SU-DHL-6 (cell line): Measurements from ENCODE around the gene COG6.

ENCODE experiments used
- H2AFZ ChIP-seq: fragments of 200-600 bp; sonication (generic); 2 replicates; pipeline ENCODE4 v1.6.1; 2014; ENCODE audit warnings: low read depth, mild to moderate bottlenecking, moderate library complexity, mixed read lengths, antibody characterized with exemption, low read length; ENCODE audit not compliant: severe bottlenecking
- H3F3A ChIP-seq: fragments of 200-600 bp; shearing (Covaris generic); 2 replicates; pipeline ENCODE4 v1.6.0; 2016; ENCODE audit warnings: antibody characterized with exemption, mild to moderate bottlenecking; ENCODE audit not compliant: insufficient read depth
- H3K27ac ChIP-seq: fragments of 200-600 bp; sonication (generic); 2 replicates; pipeline ENCODE4 v1.5.1; 2016; ENCODE audit warnings: low read depth, mild to moderate bottlenecking, low read length, moderate library complexity, mixed read lengths
- H3K27me3 ChIP-seq: fragments of 200-600 bp; sonication (generic), shearing (Covaris generic); 2 replicates; pipeline ENCODE4 v1.6.0; 2014; ENCODE audit warnings: mild to moderate bottlenecking, low read length
- H3K36me3 ChIP-seq: fragments of 200-600 bp; sonication (generic); 2 replicates; pipeline ENCODE4 v1.6.1; 2014; ENCODE audit warnings: mild to moderate bottlenecking, low read length, mixed read lengths
- H3K4me2 ChIP-seq: fragments of 300-600, 200-600 bp; shearing (Covaris generic), sonication (generic); 2 replicates; pipeline ENCODE4 v1.6.0; 2014; ENCODE audit warnings: low read length, low read depth, mild to moderate bottlenecking; ENCODE audit not compliant: poor library complexity, severe bottlenecking
- H3K4me3 ChIP-seq: fragments of 200-600 bp; sonication (generic); 2 replicates; pipeline ENCODE4 v1.5.1; 2014; ENCODE audit warnings: antibody characterized with exemption, low read length, mild to moderate bottlenecking, mixed read lengths; ENCODE audit not compliant: insufficient read depth, poor library complexity, severe bottlenecking
- H3K79me2 ChIP-seq: fragments of 200-600 bp; sonication (generic); 2 replicates; pipeline ENCODE4 v1.6.1; 2014; ENCODE audit warnings: mild to moderate bottlenecking, low read length, moderate library complexity; ENCODE audit not compliant: insufficient read depth
- H3K9ac ChIP-seq: fragments of 200-600 bp; sonication (generic); 2 replicates; pipeline ENCODE4 v1.7.0; 2014; ENCODE audit warnings: mild to moderate bottlenecking, low read length
- H3K9me2 ChIP-seq: fragments of 200-600 bp; sonication (generic); replicated peaks from 2 replicates; pipeline ENCODE4 v1.6.1; 2014; ENCODE audit warnings: low read length; ENCODE audit not compliant: insufficient read depth
- H3K9me3 ChIP-seq: fragments of 200-600 bp; sonication (generic); 2 replicates; pipeline ENCODE4 v1.6.1; 2014; ENCODE audit warnings: low read length, mixed read lengths; ENCODE audit not compliant: insufficient read depth
- H4K20me1 ChIP-seq: fragments of 200-600 bp; sonication (generic); 2 replicates; pipeline ENCODE4 v1.6.1; 2014; ENCODE audit warnings: low read depth, mild to moderate bottlenecking, antibody characterized with exemption, low read length, moderate library complexity, mixed read lengths
- EZH2phosphoT487 ChIP-seq: fragments of 200-600 bp; sonication (generic), shearing (Covaris generic); conservative IDR thresholded peaks from 2 replicates; pipeline ENCODE4 v1.6.1; 2018; ENCODE audit warnings: mild to moderate bottlenecking, antibody characterized with exemption, low read length, moderate library complexity, mixed read lengths
- TF ChIP-seq, protein P1 (sequence below): fragments of 200-600 bp; sonication (generic); IDR thresholded peaks from one replicate; pipeline ENCODE4 v1.5.1; 2017; ENCODE audit warnings: antibody characterized with exemption, mild to moderate bottlenecking, low read length, moderate library complexity; ENCODE audit not compliant: insufficient read depth, poor library complexity, severe bottlenecking

Gene COG6

GRCh38 chr13:39637890-39638289 is 17.6 kb upstream of the COG6 start:
- Histone ChIP-seq H3F3A (no peaks in the 10 kb centered on the region), H3K4me3 (no peak overlapping the region), H3K79me2 (no peaks in the 10 kb centered on the region), H3K4me2 (no peak overlapping the region), H3K36me3 (no peaks in the 10 kb centered on the region), H2AFZ (no peak overlapping the region), H3K27ac (no peak overlapping the region), H3K9me2 (no peaks in the 10 kb centered on the region), H3K9ac (no peak overlapping the region), H4K20me1 (no peaks in the 10 kb centered on the region), H3K27me3 (no peaks in the 10 kb centered on the region), H3K9me3 (no peaks in the 10 kb centered on the region)
- TF ChIP-seq, protein P1, sequence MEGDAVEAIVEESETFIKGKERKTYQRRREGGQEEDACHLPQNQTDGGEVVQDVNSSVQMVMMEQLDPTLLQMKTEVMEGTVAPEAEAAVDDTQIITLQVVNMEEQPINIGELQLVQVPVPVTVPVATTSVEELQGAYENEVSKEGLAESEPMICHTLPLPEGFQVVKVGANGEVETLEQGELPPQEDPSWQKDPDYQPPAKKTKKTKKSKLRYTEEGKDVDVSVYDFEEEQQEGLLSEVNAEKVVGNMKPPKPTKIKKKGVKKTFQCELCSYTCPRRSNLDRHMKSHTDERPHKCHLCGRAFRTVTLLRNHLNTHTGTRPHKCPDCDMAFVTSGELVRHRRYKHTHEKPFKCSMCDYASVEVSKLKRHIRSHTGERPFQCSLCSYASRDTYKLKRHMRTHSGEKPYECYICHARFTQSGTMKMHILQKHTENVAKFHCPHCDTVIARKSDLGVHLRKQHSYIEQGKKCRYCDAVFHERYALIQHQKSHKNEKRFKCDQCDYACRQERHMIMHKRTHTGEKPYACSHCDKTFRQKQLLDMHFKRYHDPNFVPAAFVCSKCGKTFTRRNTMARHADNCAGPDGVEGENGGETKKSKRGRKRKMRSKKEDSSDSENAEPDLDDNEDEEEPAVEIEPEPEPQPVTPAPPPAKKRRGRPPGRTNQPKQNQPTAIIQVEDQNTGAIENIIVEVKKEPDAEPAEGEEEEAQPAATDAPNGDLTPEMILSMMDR: no peak
- no peak for TF ChIP-seq EZH2phosphoT487

DNA sequence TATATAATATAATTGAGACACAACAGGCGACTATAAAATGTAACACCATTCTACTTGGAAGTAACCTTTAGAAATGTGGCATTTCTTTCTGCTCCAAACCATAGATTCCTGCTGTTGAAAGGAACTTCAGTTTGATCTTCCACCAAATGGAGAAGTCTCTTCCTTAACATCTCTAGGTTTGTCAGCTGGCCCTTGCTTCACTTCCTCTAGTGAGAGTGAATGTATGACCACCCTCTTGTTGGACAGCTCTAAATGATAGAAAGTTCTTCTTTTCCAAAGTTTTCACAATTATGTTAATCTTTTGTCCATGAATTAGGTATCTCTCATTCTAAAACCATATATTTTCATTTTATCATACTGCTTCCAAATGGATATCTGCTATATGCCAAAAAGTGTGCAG is 13.8 kb upstream of the COG6 start:
- Histone ChIP-seq H4K20me1 (no peaks in the 10 kb centered on the region), H3K27ac (no peak overlapping the region), H3K79me2 (no peaks in the 10 kb centered on the region), H3K27me3 (no peaks in the 10 kb centered on the region), H3K9me2 (no peaks in the 10 kb centered on the region), H3K4me3 (no peak overlapping the region), H3K9me3 (no peaks in the 10 kb centered on the region), H3K9ac (no peak overlapping the region), H3F3A (no peaks in the 10 kb centered on the region), H2AFZ (no peak overlapping the region), H3K36me3 (no peaks in the 10 kb centered on the region), H3K4me2 (no peak overlapping the region)
- no peak for TF ChIP-seq EZH2phosphoT487
- TF ChIP-seq, protein P1: no peak

GRCh38 chr13:39646122-39646521 is 9.3 kb upstream of the COG6 start:
- no peaks in the 10 kb centered on the region for H3K36me3 ChIP-seq
- no peak overlapping the region for H2AFZ ChIP-seq

More at GRCh38 chr13:39646122-39646521, 9.3 kb upstream of the COG6 start:
- TF ChIP-seq EZH2phosphoT487: no peak
- TF ChIP-seq, protein P1: no peak
- Histone ChIP-seq H3K27ac (no peak overlapping the region), H3K9me3 (no peaks in the 10 kb centered on the region), H3K9ac (no peak overlapping the region), H3K4me2 (no peak overlapping the region), H3K4me3 (no peak overlapping the region), H3K27me3 (no peaks in the 10 kb centered on the region), H3K9me2 (no peaks in the 10 kb centered on the region), H4K20me1 (no peaks in the 10 kb centered on the region), H3K79me2 (no peaks in the 10 kb centered on the region), H3F3A (no peaks in the 10 kb centered on the region)
